Brain microvascular endothelial cell (primary cell): ENCODE results near the gene RSRP1.

ENCODE experiments used
- DNase-seq: peaks from one replicate; pipeline ENCODE4 v3.0.0-alpha.2; 2020
- H3K27ac ChIP-seq: fragments of 250-450 bp; sonication (Bioruptor Pico); 2 replicates; pipeline ENCODE4 v1.5.1; 2020; ENCODE audit warnings: mild to moderate bottlenecking, moderate library complexity
- H3K27me3 ChIP-seq: fragments of 250-450 bp; sonication (Bioruptor Pico); replicated peaks from 2 replicates; pipeline ENCODE4 v1.5.1; 2020; ENCODE audit warnings: mild to moderate bottlenecking
- H3K36me3 ChIP-seq: fragments of 250-450 bp; sonication (Bioruptor Pico); replicated peaks from 2 replicates; pipeline ENCODE4 v1.5.1; 2020; ENCODE audit warnings: mild to moderate bottlenecking
- H3K4me3 ChIP-seq: 2 replicates; pipeline ENCODE4 v1.5.1; 2011; ENCODE audit warnings: low read depth, mild to moderate bottlenecking, control low read depth, low read length, moderate library complexity
- in situ Hi-C: cut with HindIII; loops from 2 replicates; pipeline ENCODE4 v1.10.0; 2017; ENCODE audit warnings: low sequenced_read_pairs, low pct_ligation_motif_present
- TF ChIP-seq, protein P1 (sequence below): IDR thresholded peaks from 2 replicates; pipeline ENCODE4 v1.5.1; 2011; ENCODE audit warnings: low read depth, mild to moderate bottlenecking, moderate library complexity, low read length, control low read depth, inconsistent platforms; ENCODE audit errors: missing control alignments

The RSRP1 gene

GRCh38 chr1:25219661-25220251, 27.5 kb downstream of the RSRP1 start:
- TF ChIP-seq, protein P1, sequence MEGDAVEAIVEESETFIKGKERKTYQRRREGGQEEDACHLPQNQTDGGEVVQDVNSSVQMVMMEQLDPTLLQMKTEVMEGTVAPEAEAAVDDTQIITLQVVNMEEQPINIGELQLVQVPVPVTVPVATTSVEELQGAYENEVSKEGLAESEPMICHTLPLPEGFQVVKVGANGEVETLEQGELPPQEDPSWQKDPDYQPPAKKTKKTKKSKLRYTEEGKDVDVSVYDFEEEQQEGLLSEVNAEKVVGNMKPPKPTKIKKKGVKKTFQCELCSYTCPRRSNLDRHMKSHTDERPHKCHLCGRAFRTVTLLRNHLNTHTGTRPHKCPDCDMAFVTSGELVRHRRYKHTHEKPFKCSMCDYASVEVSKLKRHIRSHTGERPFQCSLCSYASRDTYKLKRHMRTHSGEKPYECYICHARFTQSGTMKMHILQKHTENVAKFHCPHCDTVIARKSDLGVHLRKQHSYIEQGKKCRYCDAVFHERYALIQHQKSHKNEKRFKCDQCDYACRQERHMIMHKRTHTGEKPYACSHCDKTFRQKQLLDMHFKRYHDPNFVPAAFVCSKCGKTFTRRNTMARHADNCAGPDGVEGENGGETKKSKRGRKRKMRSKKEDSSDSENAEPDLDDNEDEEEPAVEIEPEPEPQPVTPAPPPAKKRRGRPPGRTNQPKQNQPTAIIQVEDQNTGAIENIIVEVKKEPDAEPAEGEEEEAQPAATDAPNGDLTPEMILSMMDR: no peak
- Histone ChIP-seq H3K27ac (no peak overlapping the region), H3K27me3 (no peaks in the 10 kb centered on the region), H3K4me3 (no peak overlapping the region), H3K36me3 (peaks cover 38% of the 10 kb centered on the region)
- no peak for DNase-seq
- in situ Hi-C loops: no loop called here

GRCh38 chr1:25217598-25218232, 29.5 kb downstream of the RSRP1 start:
- Histone ChIP-seq H3K27me3 (no peaks in the 10 kb centered on the region), H3K27ac (no peak overlapping the region), H3K36me3 (peaks cover 19% of the 10 kb centered on the region), H3K4me3 (no peak overlapping the region)
- TF ChIP-seq, protein P1: no peak
- no peak for DNase-seq
- in situ Hi-C loops: no loop called here

GRCh38 chr1:25217015-25217414, 30.2 kb downstream of the RSRP1 start:
- Histone ChIP-seq H3K27me3 (no peaks in the 10 kb centered on the region), H3K4me3 (no peak overlapping the region), H3K36me3 (peaks cover 12% of the 10 kb centered on the region), H3K27ac (no peak overlapping the region)
- TF ChIP-seq, protein P1: no peak
- no peak for DNase-seq
- in situ Hi-C loops: no loop called here

DNA sequence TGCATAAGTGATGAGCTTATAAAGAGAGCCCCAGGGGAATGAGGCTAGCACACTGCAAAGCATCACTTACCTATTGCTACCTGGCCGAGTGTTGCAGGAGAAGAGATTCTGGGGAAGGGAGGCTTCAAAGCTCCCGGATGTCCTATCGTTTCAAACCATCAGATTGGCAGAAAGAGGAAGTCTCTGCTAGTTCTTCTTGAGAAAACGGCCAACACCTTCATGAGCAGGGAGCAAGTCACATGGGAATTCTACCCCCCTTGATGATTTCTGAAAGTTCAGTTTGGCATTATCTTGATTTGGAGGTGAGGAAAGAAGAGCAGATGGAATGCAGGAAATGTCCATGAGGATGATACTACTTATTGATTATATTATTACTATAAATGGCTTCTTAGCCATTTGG, 31.1 kb downstream of the RSRP1 start:
- no peaks in the 10 kb centered on the region for H3K27me3 ChIP-seq
- in situ Hi-C loops: no loop called here
- H3K4me3 ChIP-seq: no peak overlapping the region
- no peak overlapping the region for H3K27ac ChIP-seq
- TF ChIP-seq, protein P1: no peak
- no peak for DNase-seq
- H3K36me3 ChIP-seq: peaks cover 7% of the 10 kb centered on the region

DNA sequence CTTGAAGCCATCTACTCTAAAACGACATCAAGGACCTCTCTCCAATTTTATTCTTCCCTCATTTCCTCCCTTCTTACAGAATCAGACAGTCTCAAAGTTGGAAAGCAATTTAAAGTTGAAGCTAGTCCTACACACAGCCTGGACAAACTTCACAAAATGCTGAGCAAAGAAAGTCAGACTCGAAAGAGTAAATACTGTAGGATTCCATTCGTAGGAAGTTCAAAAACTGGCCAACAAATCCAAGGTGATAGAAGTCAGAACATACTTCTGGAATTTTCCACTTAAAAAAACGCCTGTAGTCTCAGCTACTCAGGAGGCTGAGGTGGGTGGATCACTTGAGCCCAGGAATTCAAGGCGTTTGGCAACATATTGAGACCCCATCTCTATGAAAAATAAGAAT, 34.5 kb downstream of the RSRP1 start:
- Histone ChIP-seq H3K4me3 (no peak overlapping the region), H3K27ac (no peak overlapping the region), H3K27me3 (no peaks in the 10 kb centered on the region), H3K36me3 (no peaks in the 10 kb centered on the region)
- no peak for DNase-seq
- TF ChIP-seq, protein P1: no peak
- in situ Hi-C loops: no loop called here

DNA sequence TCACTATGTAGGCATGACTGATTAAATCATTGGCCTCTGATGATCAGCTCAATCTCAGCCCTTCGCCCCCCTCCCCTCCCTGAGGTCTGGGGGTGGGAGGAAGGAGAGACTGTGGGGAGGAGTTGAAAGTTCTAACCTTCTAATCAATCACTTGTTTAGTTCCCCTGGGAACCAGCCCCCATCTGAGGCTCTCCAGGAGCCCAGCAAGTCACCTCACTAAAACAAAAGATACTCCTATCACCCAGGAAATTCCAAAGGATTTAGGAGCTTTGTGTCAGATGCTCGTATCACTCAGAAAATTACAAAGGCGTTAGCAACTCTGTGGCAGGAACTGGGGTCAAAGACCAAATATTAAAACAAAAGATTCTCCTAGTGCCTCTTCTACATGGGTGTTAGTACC, 36.5 kb downstream of the RSRP1 start:
- H3K27me3 ChIP-seq: no peaks in the 10 kb centered on the region
- H3K4me3 ChIP-seq: no peak overlapping the region

More for the DNA sequence above, 36.5 kb downstream of the RSRP1 start:
- Histone ChIP-seq H3K36me3 (no peaks in the 10 kb centered on the region), H3K27ac (no peak overlapping the region)
- TF ChIP-seq, protein P1: no peak
- in situ Hi-C loops: no loop called here
- DNase-seq: no peak
